HUES48 (cell line): ENCODE results near the gene NCR2.

ENCODE experiments used
- H3K27ac ChIP-seq: one replicate; pipeline ENCODE4 v1.7.0; 2013; ENCODE audit warnings: low read depth, low read length, inconsistent platforms
- H3K27me3 ChIP-seq: 2 replicates; pipeline ENCODE4 v1.6.1; 2013; ENCODE audit warnings: mild to moderate bottlenecking, low read length; ENCODE audit not compliant: control insufficient read depth, insufficient read depth
- H3K36me3 ChIP-seq: 2 replicates; pipeline ENCODE4 v1.6.1; 2013; ENCODE audit warnings: low read length; ENCODE audit not compliant: control insufficient read depth, insufficient read depth
- H3K4me1 ChIP-seq: 2 replicates; pipeline ENCODE4 v1.6.1; 2013; ENCODE audit warnings: mild to moderate bottlenecking, low read length; ENCODE audit not compliant: control insufficient read depth, insufficient read depth
- H3K4me3 ChIP-seq: 2 replicates; pipeline ENCODE4 v1.5.1; 2013; ENCODE audit warnings: mild to moderate bottlenecking, low read depth, low read length
- H3K9ac ChIP-seq: 2 replicates; pipeline ENCODE4 v1.6.1; 2013; ENCODE audit warnings: mild to moderate bottlenecking, low read depth, low read length, moderate library complexity
- H3K9me3 ChIP-seq: 2 replicates; pipeline ENCODE4 v1.6.1; 2013; ENCODE audit warnings: low read length; ENCODE audit not compliant: control insufficient read depth, insufficient read depth

The NCR2 gene

GRCh38 chr6:41374618-41375590 lies 39.5 kb downstream of the NCR2 start:
- Histone ChIP-seq H3K9ac (no peak overlapping the region), H3K4me3 (peak overlapping the region; percentile 37; the same call in 1 of the 2 replicates), H3K27me3 (peaks cover 100% of the 10 kb centered on the region)

GRCh38 chr6:41375598-41376151 lies 40.3 kb downstream of the NCR2 start:
- H3K9me3 ChIP-seq: no peaks in the 10 kb centered on the region
- H3K27me3 ChIP-seq: peaks cover 100% of the 10 kb centered on the region
- no peak overlapping the region for H3K9ac ChIP-seq
- no peaks in the 10 kb centered on the region for H3K36me3 ChIP-seq
- peaks cover 46% of the 10 kb centered on the region for H3K4me1 ChIP-seq
- no peak overlapping the region for H3K27ac ChIP-seq
- peak overlapping the region; percentile 7; the same call in 1 of the 2 replicates for H3K4me3 ChIP-seq

More at GRCh38 chr6:41374618-41375590, 39.5 kb downstream of the NCR2 start:
- Histone ChIP-seq H3K9me3 (no peaks in the 10 kb centered on the region), H3K36me3 (no peaks in the 10 kb centered on the region), H3K4me1 (peaks cover 47% of the 10 kb centered on the region), H3K27ac (no peak overlapping the region)

- Histone ChIP-seq H3K27me3 (peaks cover 100% of the 10 kb centered on the region), H3K4me1 (peaks cover 43% of the 10 kb centered on the region), H3K27ac (no peak overlapping the region), H3K9ac (no peak overlapping the region), H3K4me3 (no peak overlapping the region; the same call in 1 of the 2 replicates), H3K9me3 (no peaks in the 10 kb centered on the region), H3K36me3 (no peaks in the 10 kb centered on the region)
Observed at GRCh38 chr6:41376176-41376575, 40.8 kb downstream of the NCR2 start.

GRCh38 chr6:41377071-41377470 lies 41.7 kb downstream of the NCR2 start:
- no peaks in the 10 kb centered on the region for H3K36me3 ChIP-seq
- H3K27me3 ChIP-seq: peaks cover 99% of the 10 kb centered on the region
- H3K9me3 ChIP-seq: no peaks in the 10 kb centered on the region
- H3K4me1 ChIP-seq: peaks cover 35% of the 10 kb centered on the region
- H3K9ac ChIP-seq: no peak overlapping the region
- no peak overlapping the region for H3K27ac ChIP-seq
- no peak overlapping the region for H3K4me3 ChIP-seq

- Histone ChIP-seq H3K9ac (no peak overlapping the region), H3K4me1 (peaks cover 20% of the 10 kb centered on the region), H3K36me3 (no peaks in the 10 kb centered on the region), H3K4me3 (no peak overlapping the region), H3K9me3 (no peaks in the 10 kb centered on the region), H3K27ac (no peak overlapping the region), H3K27me3 (peaks cover 94% of the 10 kb centered on the region)
Observed at GRCh38 chr6:41379306-41379705, 43.9 kb downstream of the NCR2 start.

GRCh38 chr6:41386594-41386993 lies 51.2 kb downstream of the NCR2 start:
- no peaks in the 10 kb centered on the region for H3K9me3 ChIP-seq
- no peaks in the 10 kb centered on the region for H3K4me1 ChIP-seq
- H3K27ac ChIP-seq: no peak overlapping the region
- H3K4me3 ChIP-seq: no peak overlapping the region
- no peaks in the 10 kb centered on the region for H3K36me3 ChIP-seq
- H3K27me3 ChIP-seq: peaks cover 83% of the 10 kb centered on the region
- no peak overlapping the region for H3K9ac ChIP-seq

- peaks cover 76% of the 10 kb centered on the region for H3K27me3 ChIP-seq
- no peak overlapping the region for H3K9ac ChIP-seq
- H3K4me3 ChIP-seq: no peak overlapping the region
- H3K36me3 ChIP-seq: no peaks in the 10 kb centered on the region
- H3K27ac ChIP-seq: no peak overlapping the region
- no peaks in the 10 kb centered on the region for H3K9me3 ChIP-seq
- H3K4me1 ChIP-seq: peaks cover 7% of the 10 kb centered on the region; the same call in 1 of the 2 replicates
Observed at GRCh38 chr6:41392246-41392645, 56.8 kb downstream of the NCR2 start.

GRCh38 chr6:41396335-41396734 lies 60.9 kb downstream of the NCR2 start:
- peaks cover 7% of the 10 kb centered on the region; the same call in 1 of the 2 replicates for H3K4me1 ChIP-seq

GRCh38 chr6:41399424-41399823 lies 64.0 kb downstream of the NCR2 start:
- no peak overlapping the region for H3K27ac ChIP-seq
- H3K4me3 ChIP-seq: no peak overlapping the region
- H3K9me3 ChIP-seq: 0 out of 2 replicates have a peak, but pooled peaks cover 2% of the 10 kb centered on the region
- H3K9ac ChIP-seq: no peak overlapping the region
- peaks cover 82% of the 10 kb centered on the region for H3K27me3 ChIP-seq
- no peaks in the 10 kb centered on the region for H3K36me3 ChIP-seq
- H3K4me1 ChIP-seq: peaks cover 7% of the 10 kb centered on the region; the same call in 1 of the 2 replicates

More at GRCh38 chr6:41396335-41396734, 60.9 kb downstream of the NCR2 start:
- H3K9ac ChIP-seq: no peak overlapping the region
- H3K27ac ChIP-seq: no peak overlapping the region
- H3K9me3 ChIP-seq: 0 out of 2 replicates have a peak, but pooled peaks cover 2% of the 10 kb centered on the region
- peaks cover 73% of the 10 kb centered on the region for H3K27me3 ChIP-seq
- no peak overlapping the region for H3K4me3 ChIP-seq
- H3K36me3 ChIP-seq: no peaks in the 10 kb centered on the region
